T-helper 9 cell (primary cell): ENCODE measurements around the gene UNC50.

Experiments
- DNase-seq: peaks from one replicate; pipeline ENCODE4 v3.0.0-alpha.2; 2020
- total RNA-seq, 2 donors: gene quantifications; one replicate each; lab custom pipeline; 2026; lab: John Stamatoyannopoulos, UW

The UNC50 gene, protein sequence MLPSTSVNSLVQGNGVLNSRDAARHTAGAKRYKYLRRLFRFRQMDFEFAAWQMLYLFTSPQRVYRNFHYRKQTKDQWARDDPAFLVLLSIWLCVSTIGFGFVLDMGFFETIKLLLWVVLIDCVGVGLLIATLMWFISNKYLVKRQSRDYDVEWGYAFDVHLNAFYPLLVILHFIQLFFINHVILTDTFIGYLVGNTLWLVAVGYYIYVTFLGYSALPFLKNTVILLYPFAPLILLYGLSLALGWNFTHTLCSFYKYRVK
- total RNA-seq = 16.9 to 37.1 reads per million in 2 donors

GRCh38 chr2:98608116-98608961 is at the start of gene UNC50, which contains the start of gene COA5:
TSS of gene UNC50 (plus strand) at chr2:98608589. CDS start at chr2:98609760, 1,171 bp downstream.
TSS of gene COA5 (minus strand) at chr2:98608512. CDS start at chr2:98608405, 107 bp downstream.
- peak; percentile 84 for DNase-seq

- DNase-seq = no peak
Measured at GRCh38 chr2:98558852-98559530, 49.4 kb upstream of the UNC50 start.

- DNase-seq = no peak
Measured at GRCh38 chr2:98559581-98559980, 48.8 kb upstream of the UNC50 start.

GRCh38 chr2:98560256-98560771 is 48.1 kb upstream of the UNC50 start:
- DNase-seq = no peak

DNA sequence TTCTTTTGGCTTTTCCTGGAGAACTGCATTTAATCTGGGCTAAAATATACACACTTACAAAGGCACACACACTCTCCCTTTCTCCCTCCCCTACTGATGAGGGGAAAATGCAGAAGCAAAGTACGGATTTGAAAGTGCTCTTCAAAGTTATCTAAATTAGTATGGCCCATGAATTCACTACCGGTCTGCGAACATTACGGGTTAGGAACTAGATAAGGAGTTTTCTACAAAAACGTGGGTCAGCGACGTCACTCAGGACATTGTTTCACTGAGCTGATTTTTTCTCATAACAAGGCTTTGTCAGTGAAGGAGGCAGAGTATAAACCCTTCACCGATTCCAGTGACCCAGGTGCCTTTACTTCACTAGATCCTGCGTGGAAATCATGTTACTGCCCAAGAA is 47.4 kb upstream of the UNC50 start:
- DNase-seq = no peak

- DNase-seq = no peak
Measured at GRCh38 chr2:98561902-98562695, 46.3 kb upstream of the UNC50 start.

- no peak for DNase-seq
Measured at GRCh38 chr2:98563394-98563793, 45.0 kb upstream of the UNC50 start.

- no peak for DNase-seq
Measured at GRCh38 chr2:98564541-98565132, 43.8 kb upstream of the UNC50 start.

DNA sequence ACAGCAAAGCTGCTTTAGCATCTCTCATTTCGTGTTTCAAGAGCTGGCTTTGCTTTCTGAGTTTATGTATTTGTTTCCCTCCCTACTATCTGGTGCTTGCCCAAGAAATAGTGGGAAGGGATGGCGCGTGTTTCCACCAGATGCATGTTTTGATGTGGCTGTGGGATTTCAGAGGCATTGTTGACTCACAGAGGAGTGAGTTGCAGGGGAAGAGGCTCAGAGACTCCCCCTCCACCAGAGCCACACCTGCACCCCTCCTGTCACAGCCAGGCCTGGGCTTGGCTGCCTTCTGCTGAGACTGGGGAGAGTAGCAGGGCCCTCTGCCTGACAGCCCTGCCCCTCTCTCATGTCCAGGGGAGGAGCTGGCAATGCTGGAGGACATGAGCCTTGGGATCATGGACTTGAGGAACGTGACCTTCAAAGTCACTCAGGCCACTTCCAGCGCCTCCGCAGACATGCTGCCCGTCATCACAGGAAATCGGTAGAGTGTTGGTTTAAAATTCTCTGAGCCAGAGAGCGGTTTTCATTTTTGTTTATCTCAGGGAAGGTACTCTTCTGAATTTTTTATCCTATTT is 43.0 kb upstream of the UNC50 start:
- no peak for DNase-seq

GRCh38 chr2:98565941-98566340 is 42.4 kb upstream of the UNC50 start:
- no peak for DNase-seq

- no peak for DNase-seq
Measured at GRCh38 chr2:98568161-98568956, 40.0 kb upstream of the UNC50 start.

DNA sequence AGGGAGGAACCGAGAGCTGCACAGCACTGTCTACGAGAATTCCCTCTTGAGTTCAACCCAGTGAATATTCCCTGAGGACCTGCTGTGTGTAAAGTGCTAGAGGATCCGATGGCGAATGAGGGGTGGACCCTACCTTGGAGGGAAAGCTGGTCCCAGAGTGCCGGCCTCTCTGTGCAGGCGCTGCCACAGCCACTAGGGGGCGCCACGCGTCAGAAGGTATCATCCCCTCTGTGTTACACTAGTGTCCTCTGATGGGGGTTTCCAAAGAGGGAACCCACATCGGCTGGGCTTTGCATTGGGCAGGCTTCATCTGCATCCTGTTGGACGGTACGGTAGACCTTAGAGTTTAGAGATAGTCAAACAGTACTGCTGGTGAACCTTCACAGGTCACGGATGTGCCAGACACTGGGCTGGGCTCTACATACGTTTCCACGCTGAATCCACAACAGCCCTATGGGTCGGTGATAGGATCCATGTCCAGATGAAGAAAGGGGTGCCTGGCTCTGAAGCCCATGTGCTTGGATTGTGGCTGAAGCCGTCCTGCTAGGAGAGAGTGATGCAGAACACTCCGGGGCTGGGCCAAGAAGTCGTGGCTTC is 39.1 kb upstream of the UNC50 start:
- peak; percentile 76 for DNase-seq

GRCh38 chr2:98569915-98570314 is 38.5 kb upstream of the UNC50 start:
- no peak for DNase-seq

DNA sequence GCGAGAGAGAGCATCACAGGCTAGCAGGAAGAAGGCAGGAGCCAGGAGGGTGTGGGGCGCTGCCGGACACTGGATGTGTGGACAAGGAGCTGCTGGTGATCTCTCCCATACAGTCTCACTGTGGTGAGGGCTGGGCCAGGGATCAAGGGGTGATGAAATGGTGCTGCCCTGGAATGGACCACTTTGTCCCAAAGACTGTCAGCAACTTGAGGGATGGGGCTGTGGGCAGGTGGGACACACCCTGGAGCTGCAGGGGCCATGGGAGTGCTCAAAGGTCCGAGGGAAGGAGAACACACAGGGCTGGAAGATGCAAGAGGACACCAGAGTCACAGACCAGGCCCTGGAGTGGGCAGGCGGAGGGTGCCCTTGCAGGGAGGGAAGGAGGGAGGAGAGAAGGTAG is 38.0 kb upstream of the UNC50 start:
- no peak for DNase-seq

DNA sequence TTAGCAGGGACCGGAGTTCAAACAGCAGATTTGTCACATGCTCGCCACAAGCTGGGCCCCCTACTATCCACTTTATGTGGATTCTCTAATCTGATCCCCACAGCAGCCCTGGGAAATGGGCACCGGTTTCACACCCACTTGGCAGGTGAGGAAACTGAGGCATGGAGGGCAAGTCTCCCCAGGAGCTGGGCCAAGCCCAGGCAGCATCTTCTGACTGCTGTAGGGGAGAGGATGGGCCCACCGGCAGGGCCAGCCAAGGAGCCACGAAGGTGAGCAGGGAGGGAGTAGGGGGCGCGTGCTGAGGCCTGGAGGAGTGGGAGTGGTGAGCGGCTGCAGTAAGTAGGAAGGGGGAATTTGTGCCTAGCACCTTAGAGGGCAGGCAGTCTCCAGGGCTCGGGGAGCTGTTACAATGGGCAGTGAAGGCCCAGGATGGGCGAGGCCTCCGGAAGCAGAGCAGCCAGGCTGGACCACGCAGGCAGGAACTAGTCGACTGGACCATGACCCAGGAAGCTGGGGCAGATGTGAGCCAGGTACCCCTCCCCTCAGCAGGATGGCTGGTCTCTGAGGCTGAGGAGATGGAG is 37.2 kb upstream of the UNC50 start:
- DNase-seq = no peak

- no peak for DNase-seq
Measured at GRCh38 chr2:98571796-98572195, 36.6 kb upstream of the UNC50 start.

- DNase-seq = no peak
Measured at GRCh38 chr2:98572211-98572610, 36.2 kb upstream of the UNC50 start.

GRCh38 chr2:98572676-98573075 is 35.7 kb upstream of the UNC50 start:
- no peak for DNase-seq

GRCh38 chr2:98573426-98573825 is 35.0 kb upstream of the UNC50 start:
- no peak for DNase-seq
